K562 (cell line): Measurements from ENCODE around the gene GGT1. TPM values are rescaled to one million over a fixed set of nuclear protein-coding genes. Genes with fewer than 3 reads are reported as not detected.

ENCODE experiments used
- ATF1 ChIP-seq, 2 experiments: fragments of 450-650 bp in 1 of 2; IDR thresholded peaks; 2 replicates each; pipeline ENCODE4 v1.6.1; 2016; ENCODE audit warnings: missing compliant biosample characterization in 1 of 2, missing genetic modification characterization in 1 of 2
- CREB1 ChIP-seq, 2 experiments: sonication (generic) in 1 of 2; formaldehyde crosslinking in 1 of 2; IDR thresholded peaks; 2 replicates each; pipeline versions ENCODE4 v1.6.1 to v1.8.0; 2012 to 2022; ENCODE audit warnings: inconsistent platforms in 1 of 2, mild to moderate bottlenecking in 1 of 2, missing genetic modification reagents in 1 of 2, moderate library complexity in 1 of 2
- CREM ChIP-seq: IDR thresholded peaks from 2 replicates; pipeline ENCODE4 v1.6.1; 2014; ENCODE audit warnings: antibody characterized with exemption, low read depth
- CXXC5 ChIP-seq: fragments of 250-450 bp; sonication (Bioruptor Pico); IDR thresholded peaks from 2 replicates; pipeline ENCODE4 v1.8.0; 2022; ENCODE audit warnings: inconsistent platforms, mild to moderate bottlenecking, moderate library complexity
- EP400 ChIP-seq: fragments of 450-650 bp; IDR thresholded peaks from 2 replicates; pipeline ENCODE4 v1.6.1; 2017; ENCODE audit warnings: antibody characterized with exemption, mild to moderate bottlenecking, moderate library complexity
- NFE2 ChIP-seq: IDR thresholded peaks from 2 replicates; pipeline ENCODE4 v1.6.1; 2014; ENCODE audit warnings: antibody characterized with exemption, low read depth
- NRF1 ChIP-seq, 2 experiments: fragments of 450-650 bp; IDR thresholded peaks in 1 of 2; conservative IDR thresholded peaks in 1 of 2; 2 replicates each; pipeline ENCODE4 v1.6.1; 2014; ENCODE audit warnings: mild to moderate bottlenecking in 2 of 2
- polyA plus RNA-seq, 8 experiments: library from polyadenylated mRNA; depleted of rRNA in 4 of 8; stranded (reverse) in 5 of 8; unstranded in 3 of 8; fragments of >200 nt; fragmentation: Nextera tagmentation in 2 of 8; fragmentation: Illumina TruSeq in 1 of 8; extraction: Ambion mirVana in 2 of 8; extraction: Trizol in 1 of 8; gene quantifications; 2 replicates each; pipeline versions ENCODE4 v1.2.1 to v1.2.3, GENCODE V29; 2011 to 2014; ENCODE audit warnings: inconsistent platforms in 1 of 8, missing spikeins in 1 of 8
- total RNA-seq, 7 experiments: library from RNA; depleted of rRNA in 6 of 7; stranded (reverse); fragments of >200 nt in 6 of 7; fragmentation: Illumina TruSeq in 2 of 7; extraction: Trizol in 2 of 7; gene quantifications; 2 replicates each; pipeline versions ENCODE4 v1.2.1 to v1.2.3, GENCODE V29; 2011 to 2021; ENCODE audit warnings: low replicate concordance in 1 of 7
- TF ChIP-seq, protein P1 (sequence below), 2 experiments: fragments of 450-650 bp; conservative IDR thresholded peaks; 2 replicates each; pipeline ENCODE4 v1.6.1; 2017; ENCODE audit warnings: mild to moderate bottlenecking in 2 of 2, moderate library complexity in 2 of 2
- TF ChIP-seq, protein P2 (sequence below), 2 experiments: IDR thresholded peaks; 2 replicates each; pipeline ENCODE4 v1.6.1; 2011; ENCODE audit warnings: borderline replicate concordance in 1 of 2, control low read depth in 1 of 2, low read depth in 1 of 2, low read length in 1 of 2, mild to moderate bottlenecking in 1 of 2, mixed read lengths in 1 of 2, moderate library complexity in 1 of 2; ENCODE audit not compliant: insufficient read depth in 1 of 2, insufficient read length in 1 of 2, poor library complexity in 1 of 2, severe bottlenecking in 1 of 2; ENCODE audit errors: extremely low read depth in 1 of 2
- TF ChIP-seq, protein P3 (sequence below): sonication (generic); formaldehyde crosslinking; IDR thresholded peaks from 2 replicates; pipeline ENCODE4 v1.9.0; 2022; ENCODE audit warnings: mild to moderate bottlenecking, missing genetic modification reagents
- TF ChIP-seq, protein P4 (sequence below): sonication (generic); formaldehyde crosslinking; IDR thresholded peaks from 2 replicates; pipeline ENCODE4 v1.9.0; 2022; ENCODE audit warnings: mild to moderate bottlenecking, missing genetic modification reagents

Gene GGT1
- total and polyA plus RNA-seq, 9 of the 15 experiments (the other 6 are each of a cell fraction or from before 2014, with no cell fraction given), result 0.46 to 11.8 (median 6.9) TPM

DNA sequence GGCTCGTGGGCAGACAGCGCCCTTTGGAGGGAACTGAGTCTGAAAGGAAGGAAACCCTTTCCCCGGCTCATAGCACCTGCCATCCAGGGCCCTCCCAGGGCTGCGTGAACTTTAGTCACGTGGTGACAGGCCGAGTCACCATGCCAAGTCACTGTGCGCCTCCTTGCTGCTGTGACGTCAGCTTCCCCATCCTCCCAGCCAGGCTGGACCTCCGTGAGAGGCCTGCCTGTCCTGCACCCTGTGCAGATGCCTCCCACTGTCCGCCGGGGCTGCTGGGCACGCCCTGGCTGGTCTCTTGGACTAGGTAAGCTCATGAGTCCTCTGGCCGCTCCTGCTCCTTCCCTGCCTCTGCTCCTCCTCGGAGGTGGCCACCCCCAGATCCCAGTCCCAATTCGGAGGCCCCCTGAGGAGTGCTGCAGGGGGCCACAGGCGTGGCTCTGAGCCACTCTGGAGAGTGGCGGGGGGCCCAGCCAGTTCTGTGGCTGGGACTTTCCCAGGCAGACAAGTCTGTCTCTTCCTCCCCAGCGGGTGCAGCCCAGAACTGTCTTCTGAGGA lies 4.5 kb downstream of the GGT1 start (continued):
- TF ChIP-seq CREM (peak; percentile 91), NFE2 (peak; percentile 75), CXXC5 (CRISPR knock-in tag) (peak; percentile 57), EP400 (peak; percentile 32; the same call in 1 of the 2 replicates), CREB1 (IDR thresholded peaks at IDR 0.05) (peak; percentile 47; the same call in 1 of the 2 replicates), CREB1 (CRISPR knock-in tag; IDR thresholded peaks at IDR 0.05) (peak; percentile 76), NRF1 (conservative IDR thresholded peaks at IDR 0.05 in 1 of 2, IDR thresholded peaks at IDR 0.05 in 1 of 2) (0 out of 4 replicates have a peak, but pooled peaks have one; percentile 20 to 30), ATF1 (CRISPR knock-in tag; IDR thresholded peaks at IDR 0.05) (0 out of 2 replicates have a peak, but pooled peaks have one; percentile 15), ATF1 (tag; IDR thresholded peaks at IDR 0.05) (peak; percentile 88)
- TF ChIP-seq, protein P1, sequence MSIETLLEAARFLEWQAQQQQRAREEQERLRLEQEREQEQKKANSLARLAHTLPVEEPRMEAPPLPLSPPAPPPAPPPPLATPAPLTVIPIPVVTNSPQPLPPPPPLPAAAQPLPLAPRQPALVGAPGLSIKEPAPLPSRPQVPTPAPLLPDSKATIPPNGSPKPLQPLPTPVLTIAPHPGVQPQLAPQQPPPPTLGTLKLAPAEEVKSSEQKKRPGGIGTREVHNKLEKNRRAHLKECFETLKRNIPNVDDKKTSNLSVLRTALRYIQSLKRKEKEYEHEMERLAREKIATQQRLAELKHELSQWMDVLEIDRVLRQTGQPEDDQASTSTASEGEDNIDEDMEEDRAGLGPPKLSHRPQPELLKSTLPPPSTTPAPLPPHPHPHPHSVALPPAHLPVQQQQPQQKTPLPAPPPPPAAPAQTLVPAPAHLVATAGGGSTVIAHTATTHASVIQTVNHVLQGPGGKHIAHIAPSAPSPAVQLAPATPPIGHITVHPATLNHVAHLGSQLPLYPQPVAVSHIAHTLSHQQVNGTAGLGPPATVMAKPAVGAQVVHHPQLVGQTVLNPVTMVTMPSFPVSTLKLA (conservative IDR thresholded peaks at IDR 0.05), result peak in 1 of 2 experiments; percentile 53; a peak in 1 of 4 replicates
- TF ChIP-seq, protein P2, sequence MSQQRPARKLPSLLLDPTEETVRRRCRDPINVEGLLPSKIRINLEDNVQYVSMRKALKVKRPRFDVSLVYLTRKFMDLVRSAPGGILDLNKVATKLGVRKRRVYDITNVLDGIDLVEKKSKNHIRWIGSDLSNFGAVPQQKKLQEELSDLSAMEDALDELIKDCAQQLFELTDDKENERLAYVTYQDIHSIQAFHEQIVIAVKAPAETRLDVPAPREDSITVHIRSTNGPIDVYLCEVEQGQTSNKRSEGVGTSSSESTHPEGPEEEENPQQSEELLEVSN (IDR thresholded peaks at IDR 0.05; ENCODE audit: borderline replicate concordance in 1 of 2, extremely low read depth in 1 of 2, insufficient read depth in 1 of 2, insufficient read length in 1 of 2, low read depth in 1 of 2, low read length in 1 of 2, poor library complexity in 1 of 2, severe bottlenecking in 1 of 2), result peak in 1 of 2 experiments; percentile 55
- TF ChIP-seq, protein P3, sequence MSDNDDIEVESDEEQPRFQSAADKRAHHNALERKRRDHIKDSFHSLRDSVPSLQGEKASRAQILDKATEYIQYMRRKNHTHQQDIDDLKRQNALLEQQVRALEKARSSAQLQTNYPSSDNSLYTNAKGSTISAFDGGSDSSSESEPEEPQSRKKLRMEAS (CRISPR knock-in tag), result peak; percentile 90
- TF ChIP-seq, protein P4, sequence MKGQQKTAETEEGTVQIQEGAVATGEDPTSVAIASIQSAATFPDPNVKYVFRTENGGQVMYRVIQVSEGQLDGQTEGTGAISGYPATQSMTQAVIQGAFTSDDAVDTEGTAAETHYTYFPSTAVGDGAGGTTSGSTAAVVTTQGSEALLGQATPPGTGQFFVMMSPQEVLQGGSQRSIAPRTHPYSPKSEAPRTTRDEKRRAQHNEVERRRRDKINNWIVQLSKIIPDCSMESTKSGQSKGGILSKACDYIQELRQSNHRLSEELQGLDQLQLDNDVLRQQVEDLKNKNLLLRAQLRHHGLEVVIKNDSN (CRISPR knock-in tag), result peak; percentile 87
